Keratinocyte (primary cell): Measurements from ENCODE around the gene OR1L8.

ENCODE experiments used
- CTCF ChIP-seq, 3 experiments: IDR thresholded peaks in 1 of 3; conservative IDR thresholded peaks in 1 of 3; optimal IDR thresholded peaks in 1 of 3; 2 replicates in 2 of 3; 3 replicates in 1 of 3; pipeline versions ENCODE3 to v1.5.1; 2011; ENCODE audit warnings: low read length in 3 of 3, mild to moderate bottlenecking in 3 of 3, moderate library complexity in 2 of 3, control low read depth in 1 of 3, inconsistent platforms in 1 of 3; ENCODE audit not compliant: insufficient read depth in 2 of 3; ENCODE audit errors: extremely low read depth in 1 of 3
- EZH2 ChIP-seq: IDR thresholded peaks from one replicate; pipeline ENCODE4 v1.6.1; 2012; ENCODE audit warnings: inconsistent platforms, mild to moderate bottlenecking, low read length, moderate library complexity

GRCh38 chr9:122518841-122519240 lies 64.3 kb downstream of the OR1L8 start, which contains the start of gene OR1J4:
- TF ChIP-seq CTCF (optimal IDR thresholded peaks at IDR 0.05 in 1 of 3, IDR thresholded peaks at IDR 0.05 in 1 of 3, conservative IDR thresholded peaks at IDR 0.05 in 1 of 3; ENCODE audit: extremely low read depth in 1 of 3, insufficient read depth in 2 of 3, low read length in 3 of 3) (no peak), EZH2 (no peak)
